ENCODE measurements around the gene NDUFAF8.

NDUFAF8 gene

GRCh38 chr17:81238815-81239713 lies at the start of gene NDUFAF8, which contains the start of gene TEPSIN:
Gene NDUFAF8, plus strand, starts transcription at chr17:81239318. Its CDS starts 46 bp downstream, at chr17:81239364.
Gene TEPSIN, minus strand, starts transcription at chr17:81239055. Its CDS starts 22 bp downstream, at chr17:81239033.
- DNase-seq (ENCODE audit: low read depth in 3 of 3) = peak; percentile 86 to 91 (median 88)

- no peak for DNase-seq (ENCODE audit: low read depth in 3 of 3)
Measured at GRCh38 chr17:81189670-81190530, 49.2 kb upstream of the NDUFAF8 start.

- no peak for DNase-seq (ENCODE audit: low read depth in 3 of 3)
Measured at GRCh38 chr17:81190591-81190990, 48.5 kb upstream of the NDUFAF8 start.

- no peak for DNase-seq (ENCODE audit: low read depth in 3 of 3)
Measured at GRCh38 chr17:81191116-81191515, 48.0 kb upstream of the NDUFAF8 start.

- no peak for DNase-seq (ENCODE audit: low read depth in 3 of 3)
Measured at GRCh38 chr17:81191646-81192045, 47.5 kb upstream of the NDUFAF8 start.

GRCh38 chr17:81192386-81193050 lies 46.6 kb upstream of the NDUFAF8 start:
- no peak for DNase-seq (ENCODE audit: low read depth in 3 of 3)

GRCh38 chr17:81193051-81193410 lies 46.1 kb upstream of the NDUFAF8 start:
- DNase-seq (ENCODE audit: low read depth in 3 of 3) = no peak

- no peak for DNase-seq (ENCODE audit: low read depth in 3 of 3)
Measured at GRCh38 chr17:81193470-81194224, 45.5 kb upstream of the NDUFAF8 start.

- DNase-seq (ENCODE audit: low read depth in 3 of 3) = no peak
Measured at GRCh38 chr17:81194225-81194760, 44.8 kb upstream of the NDUFAF8 start.

GRCh38 chr17:81194941-81195901 lies 43.9 kb upstream of the NDUFAF8 start:
- DNase-seq (ENCODE audit: low read depth in 3 of 3) = no peak

- DNase-seq (ENCODE audit: low read depth in 3 of 3) = no peak
Measured at GRCh38 chr17:81195941-81196495, 43.1 kb upstream of the NDUFAF8 start.

GRCh38 chr17:81196505-81197408 lies 42.4 kb upstream of the NDUFAF8 start:
- DNase-seq (ENCODE audit: low read depth in 3 of 3) = no peak

GRCh38 chr17:81197409-81197795 lies 41.7 kb upstream of the NDUFAF8 start:
- DNase-seq (ENCODE audit: low read depth in 3 of 3) = no peak

GRCh38 chr17:81197831-81198490 lies 41.2 kb upstream of the NDUFAF8 start:
- no peak for DNase-seq (ENCODE audit: low read depth in 3 of 3)

GRCh38 chr17:81198826-81199481 lies 40.2 kb upstream of the NDUFAF8 start:
- DNase-seq (ENCODE audit: low read depth in 3 of 3) = no peak

GRCh38 chr17:81199482-81199830 lies 39.7 kb upstream of the NDUFAF8 start:
- DNase-seq (ENCODE audit: low read depth in 3 of 3) = no peak

GRCh38 chr17:81200201-81200600 lies 38.9 kb upstream of the NDUFAF8 start:
- DNase-seq (ENCODE audit: low read depth in 3 of 3) = no peak

All from stimulated activated CD4-positive, alpha-beta T cell treated with anti-CD3 and anti-CD28 coated beads, TNF-alpha, amount 100 ng/mL, for 4 hours (primary cell).